GM19328 (cell line): ENCODE results near the gene TMEM41B.
"Not testable (repeated sequence)": the region's sequence is repeated elsewhere in the genome, so short reads cannot be mapped to it uniquely, and the experiment has no call there.

Experiments
- ATAC-seq: cut with Tn5 transposase; IDR thresholded peaks from one replicate; pipeline ENCODE4 v1.9.1; 2021; ENCODE audit warnings: mild to moderate bottlenecking, moderate library complexity; ENCODE audit not compliant: unreplicated experiment

TMEM41B gene, protein sequence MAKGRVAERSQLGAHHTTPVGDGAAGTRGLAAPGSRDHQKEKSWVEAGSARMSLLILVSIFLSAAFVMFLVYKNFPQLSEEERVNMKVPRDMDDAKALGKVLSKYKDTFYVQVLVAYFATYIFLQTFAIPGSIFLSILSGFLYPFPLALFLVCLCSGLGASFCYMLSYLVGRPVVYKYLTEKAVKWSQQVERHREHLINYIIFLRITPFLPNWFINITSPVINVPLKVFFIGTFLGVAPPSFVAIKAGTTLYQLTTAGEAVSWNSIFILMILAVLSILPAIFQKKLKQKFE

DNA sequence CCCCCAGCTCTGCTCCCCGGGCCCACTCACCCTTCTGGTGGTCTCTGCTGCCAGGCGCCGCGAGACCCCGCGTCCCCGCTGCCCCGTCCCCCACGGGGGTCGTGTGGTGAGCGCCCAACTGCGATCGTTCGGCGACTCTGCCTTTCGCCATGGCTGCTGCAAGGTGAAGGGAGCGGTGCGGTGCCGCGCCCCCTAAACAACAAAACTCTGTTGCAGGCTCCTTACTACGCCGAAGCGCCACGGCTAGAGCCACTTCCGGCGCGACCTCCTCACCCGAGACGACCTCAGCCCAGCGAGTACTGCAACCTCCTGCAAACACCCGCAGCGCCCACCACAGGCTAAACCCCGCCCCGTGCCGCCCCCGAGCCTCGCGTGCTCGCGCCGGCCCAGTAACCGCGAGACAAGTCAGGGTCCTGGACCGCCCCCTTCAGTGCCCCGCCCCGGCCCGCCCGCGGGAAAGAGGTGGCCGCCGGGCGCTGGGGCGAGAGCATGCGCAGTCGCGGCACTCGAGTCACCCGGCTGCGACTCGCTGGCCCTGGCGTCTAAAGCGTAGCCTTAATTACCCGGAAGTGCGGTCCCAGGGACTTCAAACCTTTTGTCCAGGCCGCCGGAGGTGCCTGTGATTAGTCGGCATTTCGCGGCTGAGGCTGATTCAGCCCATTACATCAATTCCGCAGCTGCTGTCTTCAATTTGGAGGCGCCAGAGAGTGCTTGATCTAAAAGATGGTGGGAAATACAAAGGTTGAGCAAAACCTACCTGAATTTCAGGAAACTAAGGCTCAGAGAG is at the start of gene TMEM41B:
Gene TMEM41B, minus strand, starts transcription at position 303 of the 787 bp plus-strand sequence. Its CDS starts 152 bp downstream, at position 151.
- ATAC-seq: peak; percentile 94

DNA sequence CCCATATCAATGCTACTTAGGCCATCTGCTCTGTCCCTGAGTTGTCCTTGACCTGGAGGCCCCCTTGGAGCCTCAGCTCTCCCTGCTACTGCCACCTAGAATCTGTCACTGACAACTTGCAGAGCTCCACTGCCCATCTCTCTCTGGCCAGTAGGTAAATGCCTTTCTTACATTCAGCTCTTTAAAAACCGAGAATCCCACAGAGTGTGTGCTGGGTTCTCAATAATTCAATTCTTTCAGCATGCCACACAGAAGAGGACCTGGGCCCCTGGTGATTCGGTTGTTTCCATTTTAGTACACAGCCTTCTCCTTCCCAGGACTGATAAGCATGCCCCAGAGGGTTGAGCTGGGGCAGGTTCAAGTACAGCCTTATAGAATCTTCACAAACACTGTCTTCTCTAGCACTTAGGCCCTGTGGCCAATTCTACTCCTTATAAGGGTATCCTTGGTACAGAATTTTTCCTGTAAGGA is 48.0 kb upstream of the TMEM41B start:
- ATAC-seq: no peak

DNA sequence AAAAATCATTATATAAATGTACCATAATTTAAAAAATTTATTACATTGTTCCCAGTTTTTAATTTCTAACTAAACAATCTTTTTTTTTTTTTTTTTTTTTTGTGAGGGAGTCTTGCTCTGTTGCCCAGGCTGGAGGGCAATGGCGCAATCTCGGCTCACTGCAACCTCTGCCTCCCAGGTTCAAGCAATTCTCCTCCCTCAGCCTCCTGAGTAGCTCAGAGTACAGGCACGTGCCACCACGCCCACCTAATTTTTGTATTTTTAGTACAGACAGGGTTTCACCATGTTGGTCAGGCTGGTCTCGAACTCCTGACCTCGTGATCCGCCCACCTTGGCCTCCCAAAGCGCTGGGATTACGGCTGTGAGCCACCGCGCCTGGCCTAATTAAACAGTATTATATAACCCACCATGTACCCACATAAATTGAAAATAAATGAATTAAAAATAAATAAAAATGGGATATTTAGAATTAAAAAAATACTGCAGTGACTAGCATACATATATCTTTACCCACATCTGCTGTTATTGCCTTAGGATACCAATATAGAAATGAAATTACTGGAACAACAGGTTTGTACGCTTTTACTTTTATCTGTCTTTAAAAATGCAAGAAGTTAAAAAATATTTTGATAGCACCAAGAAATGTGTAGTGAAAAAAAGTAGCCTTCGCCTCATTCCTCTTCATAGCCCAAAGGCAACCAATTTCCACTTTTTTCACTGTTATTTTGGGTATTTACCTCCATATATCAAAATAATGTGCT is 46.6 kb upstream of the TMEM41B start:
- ATAC-seq: not testable (repeated sequence)

DNA sequence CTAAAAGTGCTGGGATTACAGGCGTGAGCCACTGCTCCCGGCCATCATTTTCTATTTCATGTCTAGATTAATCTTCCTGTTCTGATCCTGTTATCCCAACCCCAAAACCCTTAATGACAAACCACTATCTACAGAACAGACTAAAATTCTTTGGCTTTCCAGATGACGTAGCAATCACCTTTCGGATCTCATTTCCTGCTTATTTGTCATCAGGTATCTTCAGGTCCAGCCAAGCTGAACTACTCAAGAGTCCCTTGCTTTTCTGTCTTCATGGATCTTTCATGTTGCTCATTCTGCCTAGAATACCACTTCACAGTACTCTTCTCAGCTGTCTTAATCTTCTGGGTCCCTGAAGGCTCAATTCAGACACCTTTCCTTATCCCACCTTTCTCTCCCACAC is 42.6 kb upstream of the TMEM41B start:
- ATAC-seq: no peak

DNA sequence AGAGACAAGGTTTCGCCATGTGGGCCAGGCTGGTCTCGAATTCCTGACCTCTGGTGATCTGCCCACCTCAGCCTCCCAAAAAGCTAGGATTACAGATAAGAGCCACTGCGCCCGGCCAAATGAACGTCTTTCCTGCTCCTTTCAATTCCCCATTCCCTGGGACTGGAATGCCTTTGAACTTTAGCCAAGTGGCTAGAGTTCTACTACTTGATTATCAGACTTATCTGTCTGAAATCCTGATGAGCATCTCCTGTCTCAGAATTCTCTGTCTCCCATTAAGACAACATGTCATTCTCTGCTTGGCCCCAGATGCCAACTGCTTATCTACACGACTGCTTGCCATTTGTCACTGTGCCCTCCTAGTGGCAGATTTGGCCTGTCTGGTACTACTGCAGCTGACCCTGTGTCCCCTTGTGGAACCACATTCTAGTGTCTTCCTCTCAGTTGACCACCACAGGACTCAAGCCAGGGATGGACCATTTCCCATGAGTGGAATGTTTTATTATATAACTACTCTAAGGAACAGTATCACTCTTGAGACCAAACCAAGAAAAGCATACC is 37.0 kb upstream of the TMEM41B start:
- no peak for ATAC-seq

DNA sequence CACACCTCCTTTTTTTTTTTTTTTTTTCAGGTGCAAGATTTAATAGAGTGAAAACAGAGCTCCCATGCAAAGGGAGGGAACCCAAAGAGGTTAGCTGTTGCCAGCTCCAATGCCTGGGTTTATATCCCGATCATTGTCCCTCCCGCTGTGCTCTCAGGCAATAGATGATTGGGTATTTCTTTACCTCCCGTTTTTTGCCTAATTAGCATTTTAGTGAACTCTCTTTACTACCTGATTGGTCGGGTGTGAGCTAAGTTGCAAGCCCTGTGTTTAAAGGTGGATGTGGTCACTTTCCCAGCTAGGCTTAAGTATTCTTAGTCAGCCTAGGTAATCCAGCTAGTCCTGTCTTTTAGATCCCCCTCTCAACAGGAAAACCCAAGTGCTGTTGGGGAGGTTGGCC is 33.4 kb upstream of the TMEM41B start:
- ATAC-seq: not testable (repeated sequence)

DNA sequence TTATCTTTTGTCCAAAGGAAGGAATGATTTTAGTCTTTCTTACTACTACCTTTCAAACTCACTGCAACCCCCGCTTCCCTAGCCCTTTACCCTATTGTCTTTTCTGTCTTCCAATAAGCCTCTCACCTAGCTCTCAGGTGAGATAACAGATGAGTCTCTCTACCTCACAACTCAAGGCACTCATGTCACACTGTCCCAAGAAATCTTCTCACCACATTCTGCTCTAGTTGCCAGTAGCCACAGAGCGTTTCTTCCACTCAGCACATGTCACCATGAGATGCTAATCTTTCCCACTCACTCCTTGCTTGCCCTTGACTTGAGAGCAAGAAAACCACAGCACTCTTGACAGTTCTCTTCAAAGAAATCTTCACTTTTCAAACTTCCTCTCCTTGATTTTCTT is 32.7 kb upstream of the TMEM41B start:
- ATAC-seq: no peak

DNA sequence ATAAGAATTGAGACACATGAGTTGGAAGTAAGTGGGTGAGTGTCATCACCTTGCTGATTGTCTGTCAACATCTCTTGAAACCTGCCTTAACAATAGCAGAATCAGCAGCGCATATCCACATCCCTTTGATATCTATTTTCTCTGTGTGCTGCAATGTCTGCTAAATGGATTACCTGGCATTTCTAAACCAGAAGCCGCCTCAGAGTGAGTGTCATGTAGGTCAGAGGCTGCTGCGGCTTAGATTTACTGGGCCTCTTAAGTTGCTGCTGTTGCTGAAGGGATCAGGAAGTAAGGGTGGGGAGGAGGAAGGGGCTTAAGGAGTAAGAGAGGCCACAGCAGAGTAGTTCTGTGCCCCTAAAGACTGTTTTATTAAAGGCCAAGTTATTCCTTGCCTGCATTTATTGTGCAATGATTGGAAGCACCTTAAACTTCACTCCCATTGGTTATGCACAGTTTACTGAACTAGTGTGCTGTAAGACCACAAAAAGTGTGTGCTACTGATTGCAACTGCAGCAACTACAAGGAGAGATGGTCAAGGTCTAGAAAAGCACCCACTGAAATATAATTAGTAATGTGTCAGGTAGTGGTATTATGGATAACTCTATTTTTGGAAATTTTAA is 29.8 kb upstream of the TMEM41B start:
- no peak for ATAC-seq

DNA sequence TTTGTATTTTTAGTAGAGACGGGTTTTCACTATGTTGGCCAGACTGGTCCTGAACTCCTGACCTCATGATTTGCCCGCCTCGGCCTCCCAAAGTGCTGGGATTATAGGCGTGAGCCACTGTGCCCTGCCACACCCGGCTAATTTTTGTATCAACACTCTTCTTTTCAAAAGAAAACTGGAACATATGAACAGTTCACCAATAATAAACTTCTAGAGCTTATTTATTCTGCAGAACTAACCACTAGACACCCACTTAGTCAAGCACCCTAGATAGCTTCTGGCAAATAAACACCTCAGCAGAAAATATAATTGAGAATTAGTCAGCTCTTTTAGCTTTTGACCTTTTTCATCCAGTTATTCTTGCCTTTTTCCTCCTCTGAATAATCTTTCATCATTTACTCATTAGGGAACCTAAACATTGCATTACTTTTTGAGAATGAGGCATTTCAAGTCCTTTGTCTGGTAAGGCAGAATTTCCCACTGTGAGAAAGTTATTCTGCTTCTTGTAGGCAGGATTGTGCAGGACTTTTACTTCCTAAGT is 27.3 kb upstream of the TMEM41B start:
- no peak for ATAC-seq

DNA sequence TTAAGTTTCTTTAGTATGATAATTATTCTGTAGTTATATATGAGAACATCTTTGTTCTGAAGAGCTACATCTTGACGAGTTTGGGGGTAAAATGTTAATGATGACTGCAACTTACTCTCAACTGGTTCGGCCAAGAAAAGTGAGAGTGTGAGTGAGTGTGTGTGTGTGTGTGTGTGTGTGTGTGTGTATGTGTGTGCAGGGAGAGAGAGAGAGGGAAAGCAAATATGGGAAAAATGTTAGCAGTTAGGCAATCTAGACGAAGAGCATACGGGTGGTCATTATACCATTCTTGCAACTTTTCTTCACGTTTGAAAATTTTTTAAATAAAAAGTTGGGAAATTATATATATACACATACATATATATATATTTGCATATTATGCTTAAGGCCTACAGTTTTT is 18.3 kb upstream of the TMEM41B start:
- no peak for ATAC-seq

DNA sequence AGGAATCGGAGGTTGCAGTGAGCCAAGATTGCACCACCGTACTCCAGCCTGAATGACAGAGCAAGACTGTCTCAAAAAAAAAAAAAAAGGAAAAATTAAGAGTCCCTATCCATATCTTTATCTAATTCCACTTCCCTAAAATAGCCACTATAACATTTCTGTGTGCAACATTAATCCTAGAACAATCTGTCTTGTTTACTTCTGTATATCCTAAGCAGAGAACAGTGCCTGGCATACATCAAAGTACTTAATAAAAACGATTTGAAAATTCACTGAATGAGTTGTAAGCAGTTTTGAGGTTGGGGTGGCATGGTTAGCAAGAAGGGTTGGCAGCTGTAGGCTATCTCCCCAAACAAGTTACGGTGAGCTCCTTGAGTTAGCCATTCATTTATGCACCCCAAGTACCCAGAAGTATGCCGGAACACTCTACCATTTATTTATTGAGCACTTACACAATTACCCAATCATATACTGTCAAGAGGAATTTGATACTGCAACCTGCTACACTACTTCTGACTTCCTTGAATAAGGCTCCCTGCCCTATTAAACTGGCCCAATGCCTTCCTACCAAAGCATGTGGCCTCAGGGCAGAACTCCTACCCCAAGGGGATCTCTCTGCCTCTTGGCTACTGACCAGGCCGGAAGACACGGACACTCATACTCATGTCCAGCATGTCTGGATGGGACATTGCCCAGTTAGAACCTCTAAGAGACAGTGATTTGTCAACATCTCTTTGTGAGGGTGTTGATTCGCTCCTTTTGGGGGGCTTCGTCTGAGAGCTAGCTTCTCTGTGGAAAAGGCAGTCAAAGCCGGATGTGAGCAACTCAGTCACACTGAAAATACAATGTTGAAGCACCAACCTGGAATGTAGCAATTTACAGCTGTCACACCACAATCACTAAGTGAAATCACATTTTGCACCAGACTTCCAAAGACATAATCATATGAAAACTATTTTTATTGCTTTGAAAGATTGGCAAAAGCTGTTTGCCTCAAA is 16.3 kb upstream of the TMEM41B start:
- no peak for ATAC-seq

DNA sequence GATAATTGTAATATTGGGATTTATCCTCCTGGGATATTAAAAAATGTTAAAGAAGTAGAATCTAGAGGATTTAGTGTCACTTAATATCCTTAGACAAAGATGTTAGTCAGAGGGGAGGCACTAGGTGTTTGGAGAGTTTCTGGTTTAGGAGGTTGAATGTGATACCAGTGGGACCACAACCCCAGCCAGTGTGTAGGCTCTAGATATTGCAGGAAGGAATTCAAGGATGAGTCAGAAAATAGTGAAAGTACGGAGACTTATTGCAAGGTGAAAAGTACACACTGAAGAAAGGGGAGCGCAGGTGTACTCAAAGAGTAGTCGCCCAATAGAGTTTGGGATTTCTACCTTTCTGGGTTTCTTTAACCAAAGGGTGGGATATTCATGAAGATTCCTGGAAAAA is 5.7 kb upstream of the TMEM41B start:
- no peak for ATAC-seq

DNA sequence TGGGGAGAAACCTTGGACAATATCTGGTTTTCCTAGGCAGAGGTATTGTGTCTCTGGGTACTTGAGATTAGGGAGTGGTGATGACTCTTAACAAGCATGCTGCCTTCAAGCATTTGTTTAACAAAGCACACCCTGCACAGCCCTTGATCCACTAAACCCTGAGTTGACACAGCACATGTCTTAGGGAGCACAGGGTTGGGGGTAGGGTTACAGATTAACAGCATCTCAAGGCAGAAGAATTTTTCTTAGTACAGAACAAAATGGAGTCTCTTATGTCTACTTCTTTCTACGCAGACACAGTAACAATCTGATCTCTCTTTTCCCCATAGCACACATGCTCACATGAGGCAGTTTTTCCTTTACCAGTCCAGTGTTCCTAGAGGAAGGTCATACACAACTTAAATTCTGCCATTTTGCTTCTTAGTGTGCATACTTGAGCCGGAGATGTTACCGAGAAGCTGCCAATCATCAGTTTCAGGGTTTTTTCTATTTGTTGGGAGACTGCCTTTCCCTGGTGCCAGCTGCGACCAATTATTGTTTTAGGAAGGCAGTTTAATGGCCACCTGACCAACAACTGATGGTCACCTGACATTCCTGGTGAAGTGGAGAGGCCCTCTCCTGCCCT is 5.1 kb upstream of the TMEM41B start:
- ATAC-seq: not testable (repeated sequence)

DNA sequence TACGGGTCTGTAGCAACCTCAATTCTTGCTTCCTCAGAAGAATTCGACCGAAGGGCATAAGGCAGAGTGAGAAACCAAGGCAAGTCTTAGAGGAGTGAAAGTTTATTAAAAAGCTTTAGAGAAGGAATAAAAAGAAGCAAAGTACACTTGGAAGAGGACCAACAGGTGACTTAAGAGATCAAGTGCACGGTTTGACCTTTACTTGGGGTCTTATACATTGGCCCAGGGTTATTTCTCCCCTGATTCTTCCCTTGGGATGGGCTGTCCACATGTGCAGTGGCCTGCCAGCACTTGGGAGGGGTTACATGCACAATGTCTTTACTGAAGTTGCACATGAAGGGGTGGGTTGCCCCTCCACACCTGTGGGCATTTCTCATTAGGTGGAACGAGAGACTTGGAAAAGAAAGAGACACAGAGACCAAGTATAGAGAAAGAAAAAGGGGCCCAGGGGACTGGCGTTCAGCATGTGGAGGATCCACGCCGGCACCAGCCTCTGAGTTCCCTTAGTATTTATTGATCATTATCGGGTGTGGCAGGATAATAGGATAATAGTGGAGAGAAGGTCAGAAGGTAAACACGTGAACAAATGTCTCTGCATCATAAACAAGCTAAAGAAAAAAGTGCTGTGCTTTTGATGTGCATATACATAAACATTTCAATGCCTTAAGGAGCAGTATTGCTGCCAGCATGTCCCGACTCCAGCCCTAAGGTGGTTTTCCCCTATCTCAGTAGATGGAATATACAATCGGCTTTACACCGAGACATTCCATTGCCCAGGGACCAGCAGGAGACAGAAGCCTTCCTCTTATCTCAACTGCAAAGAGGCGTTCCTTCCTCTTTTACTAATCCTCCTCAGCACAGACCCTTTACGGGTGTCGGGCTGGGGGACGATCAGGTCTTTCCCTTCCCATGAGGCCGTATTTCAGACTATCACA is 4.3 kb upstream of the TMEM41B start:
- ATAC-seq: not testable (repeated sequence)

DNA sequence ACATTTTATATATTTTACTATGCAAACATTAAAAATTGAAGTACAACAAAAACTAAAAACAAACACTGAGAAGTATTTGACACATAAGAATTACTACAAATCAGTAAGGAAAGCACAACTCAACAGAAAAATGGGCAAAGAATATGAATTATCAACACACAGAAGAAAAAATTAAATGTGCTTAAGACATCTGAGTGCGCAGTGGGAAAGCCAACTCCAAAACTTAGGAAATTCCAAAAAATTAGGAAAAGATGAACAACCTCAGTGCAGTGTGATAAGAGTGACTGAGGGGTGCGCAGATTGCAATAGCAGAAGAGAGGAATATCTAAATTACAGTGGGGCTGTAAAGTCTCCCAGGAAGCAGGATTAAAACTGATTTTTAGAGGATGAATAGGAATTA is 1.9 kb upstream of the TMEM41B start:
- no peak for ATAC-seq

DNA sequence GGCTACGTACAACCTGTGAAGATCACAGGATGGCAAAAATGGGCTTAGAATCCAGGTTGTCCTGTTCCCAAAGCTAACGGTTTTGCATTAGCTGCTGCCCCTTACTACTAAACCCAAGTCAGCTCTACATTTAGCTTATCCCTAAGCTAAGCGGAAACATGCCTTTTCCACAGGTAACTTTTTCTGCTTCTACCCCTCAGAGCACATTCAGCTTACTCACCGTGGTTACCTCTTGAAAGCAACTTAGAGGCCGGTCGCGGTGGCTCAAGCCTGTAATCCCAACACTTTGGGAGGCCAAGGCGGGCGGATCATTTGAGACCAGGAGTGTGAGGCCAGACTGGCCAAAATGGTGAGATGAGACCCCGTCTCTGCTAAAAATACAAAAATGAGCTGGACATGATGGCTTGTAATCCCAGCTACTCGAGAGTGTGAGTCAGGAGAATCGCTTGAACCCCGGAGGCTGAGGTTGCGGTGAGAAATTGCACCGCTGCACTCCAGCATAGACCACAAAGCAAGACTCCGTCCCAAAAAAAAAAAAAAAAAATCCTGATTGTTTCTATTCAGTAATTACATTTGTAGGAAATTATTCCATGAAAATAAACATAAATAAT is 790 bp upstream of the TMEM41B start:
- ATAC-seq: no peak

DNA sequence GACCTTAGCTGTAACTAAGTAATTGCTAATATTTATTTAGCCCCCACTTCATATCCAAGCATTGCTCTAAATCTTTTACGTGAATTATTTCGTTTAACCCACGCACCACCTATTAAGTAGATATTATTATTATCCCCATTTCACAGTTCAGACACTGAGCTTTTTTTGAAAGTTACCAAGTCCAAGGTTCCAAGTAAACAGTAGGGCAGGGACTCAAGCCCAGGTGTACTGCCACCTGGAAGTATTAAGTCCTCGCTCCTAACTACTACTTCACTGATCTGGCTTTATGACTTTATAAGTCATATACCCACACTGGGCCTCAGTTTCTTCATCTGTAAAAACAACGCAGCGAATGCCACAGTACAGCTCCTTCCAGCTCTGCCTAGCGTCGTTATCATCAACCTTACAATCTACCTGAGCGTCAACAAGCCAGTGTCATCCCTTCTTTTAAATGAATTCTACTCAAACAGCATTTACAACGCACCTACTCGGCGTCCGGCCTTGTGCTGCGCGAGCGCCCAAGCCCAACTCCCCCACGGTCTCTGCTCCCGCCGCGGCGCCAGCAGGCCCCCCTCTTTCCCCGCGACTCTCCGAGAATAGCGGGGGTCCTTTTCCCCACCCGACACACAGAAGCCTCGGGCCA is 624 bp downstream of the TMEM41B start:
- ATAC-seq: no peak
